ENCODE measurements around the gene PPP1R7. TPM values are rescaled to one million over a fixed set of nuclear protein-coding genes. Genes with fewer than 3 reads are reported as not detected.

PPP1R7 gene
- total and polyA plus RNA-seq, 2 of the 4 experiments (the other 2 are of a cell fraction), result 60.8 to 70.0 TPM

- Histone ChIP-seq H3K9me3 (ENCODE audit: control insufficient read depth, insufficient read depth, low read length) (no peaks in the 10 kb centered on the region), H3K36me3 (ENCODE audit: control insufficient read depth, insufficient read depth, low read length) (peaks cover 26% of the 10 kb centered on the region), H2AK5ac (ENCODE audit: low read depth, low read length) (no peak overlapping the region), H2BK20ac (ENCODE audit: low read depth, low read length) (no peak overlapping the region), H3K9me1 (ENCODE audit: insufficient read depth, low read length) (peaks cover 20% of the 10 kb centered on the region), H3K27me3 (ENCODE audit: control insufficient read depth, insufficient read depth, low read length) (no peaks in the 10 kb centered on the region), H2BK5ac (ENCODE audit: low read depth, low read length, poor library complexity, severe bottlenecking) (no peak overlapping the region), H3K9ac (ENCODE audit: low read depth, low read length) (no peak overlapping the region), H2AK9ac (replicated peaks; ENCODE audit: low read depth, low read length, poor library complexity) (no peak overlapping the region), H2BK120ac (ENCODE audit: low read depth, low read length) (no peak overlapping the region), H3K14ac (replicated peaks; ENCODE audit: low read depth, low read length) (no peak overlapping the region), H2BK15ac (ENCODE audit: low read depth, low read length) (no peak overlapping the region), H3K56ac (ENCODE audit: extremely low read depth, insufficient read depth, low read length) (no peak overlapping the region), H3K18ac (ENCODE audit: low read depth, low read length) (no peak overlapping the region), H2AFZ (replicated peaks; ENCODE audit: low read length, poor library complexity) (no peak overlapping the region), H3K79me1 (ENCODE audit: low read depth in 1 of 2, low read length in 2 of 2) (peaks cover 21 to 49% of the 10 kb centered on the region in 2 experiments), H3K23ac (ENCODE audit: low read depth, low read length) (no peak overlapping the region), H3K4ac (ENCODE audit: low read depth, low read length) (no peak overlapping the region), H4K5ac (ENCODE audit: low read depth, low read length) (no peak overlapping the region), H3K4me3 (ENCODE audit: insufficient read depth, low read depth, low read length) (no peak overlapping the region), H4K8ac (ENCODE audit: low read depth in 2 of 2, low read length in 2 of 2) (no peak overlapping the region), H4K20me1 (ENCODE audit: insufficient read depth, low read length) (peaks cover 22% of the 10 kb centered on the region), H4K91ac (ENCODE audit: insufficient read depth, low read depth, low read length) (no peak overlapping the region), H3K4me1 (ENCODE audit: control insufficient read depth, insufficient read depth, low read length) (peaks cover 7% of the 10 kb centered on the region; the same call in 1 of the 2 replicates), H3K4me2 (ENCODE audit: low read depth, low read length) (no peak overlapping the region), H3K27ac (ENCODE audit: insufficient read depth, low read length) (no peak overlapping the region)
- no peak for ATAC-seq (ENCODE audit: low read depth)
- POLR2A ChIA-PET (ENCODE audit: unreplicated experiment), result no interaction called here
- CTCF ChIA-PET, result no interaction called here
- no CpG with 5 or more reads among the region's 4 CpGs for WGBS, 2 experiments (ENCODE audit: extremely low coverage in 2 of 2, insufficient read length in 1 of 2)
- peak; percentile 77 for DNase-seq
- in situ Hi-C loops (cut with MboI; ENCODE audit: low sequenced_read_pairs), result no loop called here
- dilution Hi-C loops (cut with HindIII; ENCODE audit: low sequenced_read_pairs, unreplicated experiment), result no loop called here
- intact Hi-C loops (cut with micrococcal nuclease), result loop anchor here (5.0 kb wide), 1 partner anchor 243 kb away; no protein-coding TSS in a partner anchor
- TF ChIP-seq RAD21 (IDR thresholded peaks at IDR 0.05; ENCODE audit: low read length) (no peak), RCOR1 (IDR thresholded peaks at IDR 0.05; ENCODE audit: insufficient replicate concordance, low read length) (no peak), MAZ (IDR thresholded peaks at IDR 0.05; ENCODE audit: borderline replicate concordance, low read depth, low read length) (no peak), RFX5 (IDR thresholded peaks at IDR 0.05; ENCODE audit: low read depth, low read length) (no peak), POLR2A (IDR thresholded peaks at IDR 0.05; ENCODE audit: low read depth, low read length) (no peak), MAFK (IDR thresholded peaks at IDR 0.05; ENCODE audit: low read depth, low read length) (no peak), NFE2L2 (IDR thresholded peaks at IDR 0.05; ENCODE audit: low read depth, low read length) (no peak), MXI1 (IDR thresholded peaks at IDR 0.05; ENCODE audit: borderline replicate concordance, low read depth, low read length) (no peak), SMC3 (IDR thresholded peaks at IDR 0.05; ENCODE audit: low read depth, low read length) (no peak), CTCF (conservative IDR thresholded peaks at IDR 0.05; ENCODE audit: low read depth, low read length) (no peak), CHD1 (IDR thresholded peaks at IDR 0.05; ENCODE audit: low read depth, low read length) (no peak), ELK1 (IDR thresholded peaks at IDR 0.05; ENCODE audit: borderline replicate concordance, low read depth, low read length) (no peak), BHLHE40 (IDR thresholded peaks at IDR 0.05; ENCODE audit: low read depth, low read length) (no peak), USF2 (IDR thresholded peaks at IDR 0.05; ENCODE audit: low read depth, low read length) (no peak), CEBPB (IDR thresholded peaks at IDR 0.05; ENCODE audit: low read depth, low read length) (no peak), FOS (IDR thresholded peaks at IDR 0.05; ENCODE audit: low read depth, low read length) (no peak)
- BruUV-seq (replicated peaks), result no TSS peak
Observed at GRCh38 chr2:241154915-241155314, 4.6 kb downstream of the PPP1R7 start.

All from IMR-90 (cell line).